HepG2 (cell line): ENCODE results near the gene ERO1A. TPM values are rescaled to one million over a fixed set of nuclear protein-coding genes. Genes with fewer than 3 reads are reported as not detected.
A peak's percentile ranks its signal among the peaks of the same experiment; 100 is the strongest.

Source experiments
- ARHGAP35 ChIP-seq: sonication (generic); formaldehyde crosslinking; IDR thresholded peaks from 2 replicates; pipeline ENCODE4 v1.9.0; 2022; ENCODE audit warnings: mild to moderate bottlenecking, inconsistent platforms, moderate library complexity, missing genetic modification reagents, borderline replicate concordance
- ATF2 ChIP-seq: sonication (generic); formaldehyde crosslinking; IDR thresholded peaks from 2 replicates; pipeline ENCODE4 v1.4.0; 2020; ENCODE audit warnings: missing genetic modification reagents
- FOSL2 ChIP-seq: sonication (generic); formaldehyde crosslinking; IDR thresholded peaks from 2 replicates; pipeline ENCODE4 v1.4.0; 2020; ENCODE audit warnings: missing genetic modification reagents
- NFE2 ChIP-seq: sonication (generic); formaldehyde crosslinking; IDR thresholded peaks from 2 replicates; pipeline ENCODE4 v1.4.0; 2020; ENCODE audit warnings: missing genetic modification reagents
- NFE2L1 ChIP-seq: sonication (generic); formaldehyde crosslinking; IDR thresholded peaks from 2 replicates; pipeline ENCODE4 v1.4.0; 2020; ENCODE audit warnings: missing genetic modification reagents, mild to moderate bottlenecking, borderline replicate concordance
- NFIC ChIP-seq: IDR thresholded peaks from 2 replicates; pipeline ENCODE4 v1.6.1; 2012; ENCODE audit warnings: mild to moderate bottlenecking, low read length, inconsistent platforms
- NR2C2 ChIP-seq: sonication (generic); formaldehyde crosslinking; IDR thresholded peaks from 2 replicates; pipeline ENCODE4 v1.4.0; 2020; ENCODE audit warnings: missing genetic modification reagents, mild to moderate bottlenecking, moderate library complexity, borderline replicate concordance
- PATZ1 ChIP-seq: sonication (generic); formaldehyde crosslinking; IDR thresholded peaks from 2 replicates; pipeline ENCODE4 v1.4.0; 2020; ENCODE audit warnings: missing genetic modification reagents
- PHB2 ChIP-seq: fragments of 450-650 bp; IDR thresholded peaks from 2 replicates; pipeline ENCODE4 v1.6.1; 2018; ENCODE audit not compliant: partially characterized antibody
- PREB ChIP-seq: sonication (generic); formaldehyde crosslinking; IDR thresholded peaks from 2 replicates; pipeline ENCODE4 v1.4.0; 2020; ENCODE audit warnings: missing genetic modification reagents
- SNAI1 ChIP-seq: sonication (generic); formaldehyde crosslinking; IDR thresholded peaks from 2 replicates; pipeline ENCODE4 v1.5.0; 2020; ENCODE audit warnings: mild to moderate bottlenecking, missing genetic modification reagents, borderline replicate concordance
- THAP7 ChIP-seq: sonication (generic); formaldehyde crosslinking; IDR thresholded peaks from 2 replicates; pipeline ENCODE4 v1.8.1; 2023; ENCODE audit warnings: mild to moderate bottlenecking, missing genetic modification reagents
- ZBTB7A ChIP-seq: sonication (generic); formaldehyde crosslinking; IDR thresholded peaks from 2 replicates; pipeline ENCODE4 v1.8.0; 2022; ENCODE audit warnings: mild to moderate bottlenecking, missing genetic modification reagents
- ZNF24 ChIP-seq: fragments of 450-650 bp; IDR thresholded peaks from 2 replicates; pipeline ENCODE4 v1.6.1; 2017; ENCODE audit warnings: antibody characterized with exemption, mild to moderate bottlenecking
- ZNF740 ChIP-seq: sonication (generic); formaldehyde crosslinking; IDR thresholded peaks from 2 replicates; pipeline ENCODE4 v1.4.0; 2020; ENCODE audit warnings: missing genetic modification reagents
- polyA plus RNA-seq, 8 experiments: library from polyadenylated mRNA; depleted of rRNA in 3 of 8; stranded (reverse) in 7 of 8; unstranded in 1 of 8; fragments of >200 nt; fragmentation: Illumina TruSeq in 4 of 8; extraction: Trizol in 4 of 8; gene quantifications; 2 replicates each; pipeline versions ENCODE4 v1.2.1 to v1.2.3, GENCODE V29; 2011 to 2016; ENCODE audit warnings: low read depth in 4 of 8, missing spikeins in 1 of 8, mixed read lengths in 1 of 8; ENCODE audit not compliant: insufficient read depth in 1 of 8
- total RNA-seq, 5 experiments: library from RNA; depleted of rRNA; stranded (reverse); fragments of >200 nt; fragmentation: Illumina TruSeq; extraction: Trizol; gene quantifications; 2 replicates each; pipeline ENCODE4 v1.2.3, GENCODE V29; 2016; ENCODE audit warnings: low read depth in 1 of 5

Gene ERO1A
- total and polyA plus RNA-seq, 2 of the 13 experiments (the other 11 are each of a cell fraction or from before 2014, with no cell fraction given): 60.3 to 137 TPM

- no peak for TF ChIP-seq THAP7
- TF ChIP-seq ZNF24: peak; percentile 11; the same call in 1 of the 2 replicates
- TF ChIP-seq PHB2: no peak
- peak; percentile 74 for TF ChIP-seq NR2C2 (CRISPR knock-in tag)
- no peak; the same call in 1 of the 2 replicates for TF ChIP-seq ZBTB7A
- TF ChIP-seq FOSL2 (CRISPR knock-in tag): peak; percentile 7; the same call in 1 of the 2 replicates
- TF ChIP-seq SNAI1 (CRISPR knock-in tag): 0 out of 2 replicates have a peak, but pooled peaks have one; percentile 43
- no peak for TF ChIP-seq PREB (CRISPR knock-in tag)
- TF ChIP-seq ATF2 (CRISPR knock-in tag): peak; percentile 41; the same call in 1 of the 2 replicates
- TF ChIP-seq NFE2L1 (CRISPR knock-in tag): peak; percentile 97; the same call in 1 of the 2 replicates
- TF ChIP-seq ZNF740 (CRISPR knock-in tag): no peak
- 0 out of 2 replicates have a peak, but pooled peaks have one; percentile 48 for TF ChIP-seq PATZ1 (CRISPR knock-in tag)
- TF ChIP-seq ARHGAP35 (CRISPR knock-in tag): peak; percentile 78; the same call in 1 of the 2 replicates
- peak; percentile 73 for TF ChIP-seq NFIC
- TF ChIP-seq NFE2: no peak
- TF ChIP-seq, all 625 proteins: peak for 201
Observed at GRCh38 chr14:52706724-52707706, 11.7 kb upstream of the ERO1A start, which contains the start of gene PSMC6 (continued).
